Neural cell (in vitro differentiated cells): ENCODE results near the gene ACP2.

Experiments used
- CTCF ChIP-seq: fragments of 450-650 bp; IDR thresholded peaks from 2 replicates; pipeline ENCODE4 v1.5.1; 2014; ENCODE audit warnings: antibody characterized with exemption, mild to moderate bottlenecking, moderate library complexity; ENCODE audit not compliant: poor library complexity, severe bottlenecking
- EZH2 ChIP-seq: fragments of 200-600, 300-800 bp; shearing (Covaris generic), sonication (generic); IDR thresholded peaks from 2 replicates; pipeline ENCODE4 v1.6.1; 2014; ENCODE audit warnings: antibody characterized with exemption, low read length, borderline replicate concordance, mild to moderate bottlenecking; ENCODE audit not compliant: insufficient read depth, poor library complexity, severe bottlenecking
- MXI1 ChIP-seq: fragments of 450-650 bp; conservative IDR thresholded peaks from 2 replicates; pipeline ENCODE4 v1.6.1; 2014; ENCODE audit warnings: antibody characterized with exemption, mild to moderate bottlenecking; ENCODE audit not compliant: poor library complexity, severe bottlenecking
- POLR2AphosphoS5 ChIP-seq: IDR thresholded peaks from 2 replicates; pipeline ENCODE4 v1.6.1; 2012

DNA sequence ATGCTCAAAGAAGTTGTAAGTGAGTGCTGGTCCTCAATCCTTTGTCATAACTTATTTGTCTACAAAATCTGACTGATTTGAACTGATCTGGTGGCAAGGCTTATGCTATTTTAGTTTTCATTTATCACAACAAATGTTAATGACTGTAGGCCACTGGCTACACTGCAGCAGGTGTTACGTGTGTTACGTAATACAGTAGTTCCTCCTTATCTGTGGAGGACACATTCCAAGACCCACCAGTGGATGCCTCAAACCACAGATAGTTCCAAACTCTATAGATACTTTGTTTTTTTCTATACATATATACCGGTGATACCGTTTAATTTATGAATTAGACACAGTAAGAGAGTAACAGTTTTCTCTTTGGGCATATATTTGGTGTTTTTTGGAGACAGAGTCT lies 28.3 kb upstream of the ACP2 start:
- no peak for TF ChIP-seq CTCF
- no peak for TF ChIP-seq POLR2AphosphoS5
- TF ChIP-seq EZH2, result no peak
- no peak for TF ChIP-seq MXI1
